IMR-90 (cell line): Measurements from ENCODE around the gene WNT9B. TPM values are rescaled to one million over a fixed set of nuclear protein-coding genes. Genes with fewer than 3 reads are reported as not detected.

Experiments used
- ATAC-seq: fragments of 200-7000 bp; cut with Tn5 transposase; 2 replicates; pipeline ENCODE4 v1.9.1; 2020; ENCODE audit warnings: low read depth, mild to moderate bottlenecking, moderate library complexity
- BruUV-seq: library from RNA; stranded (reverse); fragments of 400-500 nt; replicated peaks from 2 replicates; lab custom pipeline; 2021; lab: Mats Ljungman, UMichigan
- CTCF ChIA-PET: fragments of 300-600 bp; formaldehyde crosslinking; extraction: SDS; loops from one replicate; lab custom pipeline; 2021; ENCODE audit warnings: antibody characterized with exemption; lab: Yijun Ruan, JAX
- POLR2A ChIA-PET: fragments of 300-600 bp; sonication (Branson Sonifier 250); formaldehyde crosslinking; loops from one replicate; lab custom pipeline; 2022; ENCODE audit warnings: antibody characterized with exemption; ENCODE audit not compliant: unreplicated experiment; lab: Charles Lee
- DNase-seq: peaks from one replicate; pipeline ENCODE4 v3.0.0; 2013
- H2AFZ ChIP-seq: replicated peaks from 2 replicates; pipeline ENCODE3; 2013; ENCODE audit warnings: low read length, mild to moderate bottlenecking; ENCODE audit not compliant: poor library complexity
- H2AK5ac ChIP-seq: 2 replicates; pipeline ENCODE4 v1.6.1; 2013; ENCODE audit warnings: low read depth, low read length, inconsistent platforms
- H2AK9ac ChIP-seq: replicated peaks from 2 replicates; pipeline ENCODE3; 2013; ENCODE audit warnings: mild to moderate bottlenecking, low read depth, low read length, moderate library complexity; ENCODE audit not compliant: poor library complexity
- H2BK120ac ChIP-seq: 2 replicates; pipeline ENCODE4 v1.6.1; 2013; ENCODE audit warnings: low read depth, low read length, inconsistent platforms
- H2BK15ac ChIP-seq: 3 replicates; pipeline ENCODE4 v1.6.1; 2013; ENCODE audit warnings: low read depth, low read length, inconsistent platforms
- H2BK20ac ChIP-seq: 2 replicates; pipeline ENCODE4 v1.6.1; 2013; ENCODE audit warnings: low read depth, mild to moderate bottlenecking, inconsistent platforms, low read length, moderate library complexity
- H2BK5ac ChIP-seq: 2 replicates; pipeline ENCODE4 v1.6.1; 2013; ENCODE audit warnings: mild to moderate bottlenecking, low read depth, low read length, inconsistent platforms; ENCODE audit not compliant: poor library complexity, severe bottlenecking
- H3K14ac ChIP-seq: replicated peaks from 2 replicates; pipeline ENCODE4 v1.6.1; 2013; ENCODE audit warnings: low read depth, low read length, inconsistent platforms
- H3K18ac ChIP-seq: 2 replicates; pipeline ENCODE4 v1.6.1; 2013; ENCODE audit warnings: low read depth, low read length, control low read depth
- H3K23ac ChIP-seq: 2 replicates; pipeline ENCODE4 v1.6.1; 2013; ENCODE audit warnings: low read depth, low read length, inconsistent platforms
- H3K27ac ChIP-seq: 2 replicates; pipeline ENCODE4 v1.5.1; 2013; ENCODE audit warnings: mild to moderate bottlenecking, control low read depth, low read length; ENCODE audit not compliant: insufficient read depth
- H3K27me3 ChIP-seq: 2 replicates; pipeline ENCODE4 v1.6.1; 2013; ENCODE audit warnings: low read length; ENCODE audit not compliant: control insufficient read depth, insufficient read depth
- H3K36me3 ChIP-seq: 2 replicates; pipeline ENCODE4 v1.6.1; 2013; ENCODE audit warnings: low read length, mixed read lengths; ENCODE audit not compliant: control insufficient read depth, insufficient read depth
- H3K4ac ChIP-seq: 2 replicates; pipeline ENCODE4 v1.6.1; 2013; ENCODE audit warnings: low read depth, low read length, inconsistent platforms
- H3K4me1 ChIP-seq: 2 replicates; pipeline ENCODE4 v1.6.1; 2013; ENCODE audit warnings: low read length, mixed read lengths; ENCODE audit not compliant: control insufficient read depth, insufficient read depth
- H3K4me2 ChIP-seq: 2 replicates; pipeline ENCODE4 v1.6.1; 2013; ENCODE audit warnings: low read depth, mild to moderate bottlenecking, control low read depth, low read length, moderate library complexity
- H3K4me3 ChIP-seq: 2 replicates; pipeline ENCODE4 v1.5.1; 2013; ENCODE audit warnings: low read depth, mild to moderate bottlenecking, control low read depth, low read length, moderate library complexity; ENCODE audit not compliant: insufficient read depth
- H3K56ac ChIP-seq: 2 replicates; pipeline ENCODE4 v1.6.1; 2013; ENCODE audit warnings: low read length, inconsistent platforms; ENCODE audit not compliant: insufficient read depth; ENCODE audit errors: extremely low read depth
- H3K79me1 ChIP-seq, 2 experiments: 2 replicates each; pipeline ENCODE4 v1.6.1; 2013; ENCODE audit warnings: low read length in 2 of 2, inconsistent platforms in 1 of 2, low read depth in 1 of 2
- H3K9ac ChIP-seq: 2 replicates; pipeline ENCODE4 v1.6.1; 2013; ENCODE audit warnings: low read depth, low read length, control low read depth
- H3K9me1 ChIP-seq: 2 replicates; pipeline ENCODE4 v1.6.1; 2013; ENCODE audit warnings: low read length, inconsistent platforms; ENCODE audit not compliant: insufficient read depth
- H3K9me3 ChIP-seq: 2 replicates; pipeline ENCODE4 v1.6.1; 2013; ENCODE audit warnings: low read length; ENCODE audit not compliant: control insufficient read depth, insufficient read depth
- H4K20me1 ChIP-seq: 2 replicates; pipeline ENCODE4 v1.6.1; 2013; ENCODE audit warnings: low read length, inconsistent platforms; ENCODE audit not compliant: insufficient read depth
- H4K5ac ChIP-seq: 2 replicates; pipeline ENCODE4 v1.6.1; 2013; ENCODE audit warnings: mild to moderate bottlenecking, low read depth, low read length, control low read depth
- H4K8ac ChIP-seq, 2 experiments: 2 replicates each; pipeline ENCODE4 v1.6.1; 2013; ENCODE audit warnings: low read depth in 2 of 2, low read length in 2 of 2, control low read depth in 1 of 2, inconsistent platforms in 1 of 2
- H4K91ac ChIP-seq: 2 replicates; pipeline ENCODE4 v1.6.1; 2013; ENCODE audit warnings: low read depth, low read length, inconsistent platforms; ENCODE audit not compliant: insufficient read depth
- BHLHE40 ChIP-seq: fragments of 150-350 bp; IDR thresholded peaks from 2 replicates; pipeline ENCODE4 v1.6.1; 2016; ENCODE audit warnings: mild to moderate bottlenecking, low read depth, low read length
- CEBPB ChIP-seq: IDR thresholded peaks from 2 replicates; pipeline ENCODE4 v1.6.1; 2012; ENCODE audit warnings: low read depth, low read length, improper control_type of control experiment
- CHD1 ChIP-seq: IDR thresholded peaks from 2 replicates; pipeline ENCODE4 v1.6.1; 2012; ENCODE audit warnings: low read depth, low read length, improper control_type of control experiment
- ELK1 ChIP-seq: fragments of 150-350 bp; IDR thresholded peaks from 2 replicates; pipeline ENCODE4 v1.6.1; 2016; ENCODE audit warnings: low read depth, mild to moderate bottlenecking, low read length, moderate library complexity, borderline replicate concordance
- FOS ChIP-seq: fragments of 150-350 bp; IDR thresholded peaks from 2 replicates; pipeline ENCODE4 v1.6.1; 2016; ENCODE audit warnings: low read depth, low read length
- MAFK ChIP-seq: IDR thresholded peaks from 2 replicates; pipeline ENCODE4 v1.6.1; 2012; ENCODE audit warnings: low read depth, low read length, improper control_type of control experiment
- MAZ ChIP-seq: IDR thresholded peaks from 2 replicates; pipeline ENCODE4 v1.6.1; 2012; ENCODE audit warnings: low read depth, mild to moderate bottlenecking, low read length, improper control_type of control experiment, moderate library complexity, borderline replicate concordance
- MXI1 ChIP-seq: IDR thresholded peaks from 2 replicates; pipeline ENCODE4 v1.6.1; 2012; ENCODE audit warnings: low read depth, mild to moderate bottlenecking, low read length, moderate library complexity, borderline replicate concordance
- NFE2L2 ChIP-seq: fragments of 150-350 bp; IDR thresholded peaks from 2 replicates; pipeline ENCODE4 v1.6.1; 2016; ENCODE audit warnings: low read depth, mild to moderate bottlenecking, low read length
- POLR2A ChIP-seq: IDR thresholded peaks from 2 replicates; pipeline ENCODE4 v1.6.1; 2012; ENCODE audit warnings: mild to moderate bottlenecking, low read depth, low read length
- RAD21 ChIP-seq: IDR thresholded peaks from 2 replicates; pipeline ENCODE4 v1.6.1; 2012; ENCODE audit warnings: low read length, improper control_type of control experiment
- RCOR1 ChIP-seq: IDR thresholded peaks from 2 replicates; pipeline ENCODE4 v1.6.1; 2012; ENCODE audit warnings: mild to moderate bottlenecking, low read length, improper control_type of control experiment; ENCODE audit not compliant: insufficient replicate concordance
- RFX5 ChIP-seq: IDR thresholded peaks from 2 replicates; pipeline ENCODE4 v1.8.0; 2012; ENCODE audit warnings: low read depth, mild to moderate bottlenecking, low read length, moderate library complexity
- SMC3 ChIP-seq: fragments of 150-350 bp; IDR thresholded peaks from 2 replicates; pipeline ENCODE4 v1.6.1; 2016; ENCODE audit warnings: low read depth, mild to moderate bottlenecking, antibody characterized with exemption, low read length, moderate library complexity
- USF2 ChIP-seq: fragments of 150-350 bp; IDR thresholded peaks from 2 replicates; pipeline ENCODE4 v1.6.1; 2017; ENCODE audit warnings: mild to moderate bottlenecking, antibody characterized with exemption, low read length, low read depth
- WGBS, 2 experiments: methylation state at CpG; one replicate each; pipeline versions ENCODE4 v1.1.5 to v1.1.7; 2013; ENCODE audit warnings: missing lambda C conversion rate in 2 of 2; ENCODE audit not compliant: insufficient read length in 1 of 2; ENCODE audit errors: extremely low coverage in 2 of 2; 5-methylcytosine and 5-hydroxymethylcytosine counted together
- dilution Hi-C: fragments of 300-500 bp; cut with HindIII; formaldehyde crosslinking; loops from one replicate; pipeline ENCODE4 v1.14.3; 2018; ENCODE audit warnings: low sequenced_read_pairs; ENCODE audit not compliant: unreplicated experiment
- in situ Hi-C: fragments of 300-500 bp; cut with MboI; formaldehyde crosslinking; loops from 3 replicates; pipeline ENCODE4 v1.14.3; 2019; ENCODE audit warnings: low sequenced_read_pairs, inconsistent platforms, mixed read lengths
- intact Hi-C: fragments of 100-400 bp; cut with micrococcal nuclease; formaldehyde crosslinking; loops from 2 replicates; pipeline ENCODE4 v1.10.0; 2022
- polyA plus RNA-seq, 3 experiments: library from polyadenylated mRNA; depleted of rRNA; stranded (reverse); fragments of >200 nt; gene quantifications; 2 replicates each; pipeline ENCODE4 v1.2.3, GENCODE V29; 2012; ENCODE audit warnings: low replicate concordance in 1 of 3
- total RNA-seq: library from RNA; depleted of rRNA; stranded (reverse); fragments of >200 nt; gene quantifications from 2 replicates; pipeline ENCODE4 v1.2.3, GENCODE V29; 2012
- TF ChIP-seq, protein P1 (sequence below): conservative IDR thresholded peaks from 2 replicates; pipeline ENCODE4 v1.5.1; 2012; ENCODE audit warnings: mild to moderate bottlenecking, low read depth, low read length, improper control_type of control experiment

The WNT9B gene
- total and polyA plus RNA-seq, 2 of the 4 experiments (the other 2 are of a cell fraction): not detected

DNA sequence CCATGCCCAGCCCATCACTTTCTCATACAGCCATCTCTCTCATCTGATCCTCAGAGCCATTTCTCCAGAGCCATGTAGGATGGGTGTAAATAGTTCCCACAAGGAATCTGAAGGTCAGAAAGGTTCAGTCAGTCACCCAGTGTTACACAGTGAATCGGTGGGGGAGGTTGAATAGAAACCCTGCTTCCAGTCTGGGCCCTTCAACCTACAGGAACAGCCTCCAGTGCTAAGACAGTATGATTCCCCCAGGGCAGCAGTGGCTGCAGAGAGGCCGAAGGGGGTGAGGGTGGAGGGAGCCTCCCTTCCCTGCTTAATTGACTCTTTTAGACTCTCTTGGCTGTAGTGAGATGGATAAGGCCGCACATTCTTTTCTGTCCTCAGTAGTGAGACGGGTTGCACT lies 3.6 kb downstream of the WNT9B start:
- DNase-seq: no peak
- no peak overlapping the region for H2AK5ac ChIP-seq
- H3K27me3 ChIP-seq: peaks cover 49% of the 10 kb centered on the region
- TF ChIP-seq FOS (no peak), MXI1 (no peak), SMC3 (no peak), RAD21 (no peak), NFE2L2 (no peak), POLR2A (no peak), MAZ (no peak), CEBPB (no peak), BHLHE40 (no peak), RCOR1 (no peak), ELK1 (no peak), MAFK (no peak), CHD1 (no peak), RFX5 (no peak), USF2 (no peak)
- TF ChIP-seq, protein P1, sequence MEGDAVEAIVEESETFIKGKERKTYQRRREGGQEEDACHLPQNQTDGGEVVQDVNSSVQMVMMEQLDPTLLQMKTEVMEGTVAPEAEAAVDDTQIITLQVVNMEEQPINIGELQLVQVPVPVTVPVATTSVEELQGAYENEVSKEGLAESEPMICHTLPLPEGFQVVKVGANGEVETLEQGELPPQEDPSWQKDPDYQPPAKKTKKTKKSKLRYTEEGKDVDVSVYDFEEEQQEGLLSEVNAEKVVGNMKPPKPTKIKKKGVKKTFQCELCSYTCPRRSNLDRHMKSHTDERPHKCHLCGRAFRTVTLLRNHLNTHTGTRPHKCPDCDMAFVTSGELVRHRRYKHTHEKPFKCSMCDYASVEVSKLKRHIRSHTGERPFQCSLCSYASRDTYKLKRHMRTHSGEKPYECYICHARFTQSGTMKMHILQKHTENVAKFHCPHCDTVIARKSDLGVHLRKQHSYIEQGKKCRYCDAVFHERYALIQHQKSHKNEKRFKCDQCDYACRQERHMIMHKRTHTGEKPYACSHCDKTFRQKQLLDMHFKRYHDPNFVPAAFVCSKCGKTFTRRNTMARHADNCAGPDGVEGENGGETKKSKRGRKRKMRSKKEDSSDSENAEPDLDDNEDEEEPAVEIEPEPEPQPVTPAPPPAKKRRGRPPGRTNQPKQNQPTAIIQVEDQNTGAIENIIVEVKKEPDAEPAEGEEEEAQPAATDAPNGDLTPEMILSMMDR: no peak
- H4K20me1 ChIP-seq: 0 out of 2 replicates have a peak, but pooled peaks cover 5% of the 10 kb centered on the region
- H3K18ac ChIP-seq: no peak overlapping the region
- no peaks in the 10 kb centered on the region for H3K79me1 ChIP-seq
- ChIA-PET POLR2A (no interaction called here), CTCF (no interaction called here)
- no peak overlapping the region for H2BK120ac ChIP-seq
- no peak overlapping the region for H4K8ac ChIP-seq
- dilution Hi-C loops: no loop called here
- H3K9me1 ChIP-seq: no peaks in the 10 kb centered on the region
- H3K9me3 ChIP-seq: no peaks in the 10 kb centered on the region
- H2BK15ac ChIP-seq: no peak overlapping the region
- H2AFZ ChIP-seq: peak overlapping the region; percentile 43
- H3K27ac ChIP-seq: no peak overlapping the region
- in situ Hi-C loops: loop anchor here (25.0 kb wide), 1 partner anchor 157 kb away; no protein-coding TSS in a partner anchor
- H2BK5ac ChIP-seq: no peak overlapping the region
- 0% methylated on average over 1 of the region's 4 CpGs; no CpG with 5 or more reads in 1 of the 2 experiments for WGBS, 2 experiments
- no peak overlapping the region for H3K23ac ChIP-seq
- H4K5ac ChIP-seq: no peak overlapping the region
- no peak for ATAC-seq
- intact Hi-C loops: loop anchor here (5.0 to 10.0 kb wide), 2 partner anchors 60 to 67 kb away; partner anchors contain the start of gene GOSR2
- no peak overlapping the region for H2AK9ac ChIP-seq
- H3K4me2 ChIP-seq: no peak overlapping the region
- H2BK20ac ChIP-seq: no peak overlapping the region
- H3K14ac ChIP-seq: no peak overlapping the region
- no peak overlapping the region for H3K56ac ChIP-seq
- no peak overlapping the region for H3K4ac ChIP-seq
- no peaks in the 10 kb centered on the region; the same call in 1 of the 2 replicates for H3K4me1 ChIP-seq
- H4K91ac ChIP-seq: no peak overlapping the region
- no peaks in the 10 kb centered on the region for H3K36me3 ChIP-seq
- H3K4me3 ChIP-seq: no peak overlapping the region
- BruUV-seq: no TSS peak
- no peak overlapping the region for H3K9ac ChIP-seq
